Ovary (tissue), 9 donors: ENCODE data around the gene GOLT1A. TPM values are rescaled to one million over a fixed set of nuclear protein-coding genes. Genes with fewer than 3 reads are reported as not detected.

Experiments used
- DNase-seq, 5 donors: peaks; one replicate each; pipeline ENCODE4 v3.0.0-alpha.2; 2019 to 2020
- H3K27ac ChIP-seq, 2 donors: fragments of 200-600 bp; one replicate each; pipeline versions ENCODE4 v1.5.1 to v1.8.0; 2019 to 2022
- H3K27me3 ChIP-seq: fragments of 200-600 bp; one replicate; pipeline ENCODE4 v1.8.0; 2022
- H3K36me3 ChIP-seq: fragments of 200-600 bp; sonication (generic); one replicate; pipeline ENCODE4 v1.5.1; 2019
- H3K4me1 ChIP-seq: one replicate; pipeline ENCODE4 v1.8.1; 2013; ENCODE audit warnings: mild to moderate bottlenecking, moderate library complexity; ENCODE audit not compliant: insufficient read depth
- H3K4me3 ChIP-seq: fragments of 200-600 bp; sonication (generic); one replicate; pipeline ENCODE4 v1.5.1; 2017
- H3K9me3 ChIP-seq, 2 donors: fragments of 200-600 bp in 1 of 2; sonication (generic) in 1 of 2; one replicate each; pipeline versions ENCODE4 v1.5.1 to v1.8.1; 2013 to 2019; ENCODE audit warnings: mild to moderate bottlenecking in 1 of 2, moderate library complexity in 1 of 2
- EP300 ChIP-seq: sonication (generic); formaldehyde crosslinking; IDR thresholded peaks from one replicate; pipeline ENCODE4 v1.6.1; 2017; ENCODE audit warnings: antibody characterized with exemption
- POLR2A ChIP-seq: fragments of 450-650 bp; IDR thresholded peaks from one replicate; pipeline ENCODE4 v1.6.1; 2017; ENCODE audit warnings: antibody characterized with exemption, mild to moderate bottlenecking, moderate library complexity
- WGBS, 3 donors: extraction: QIAGEN DNeasy Blood & Tissue Kit in 1 of 3; methylation state at CpG; one replicate each; pipeline versions ENCODE4 v1.1.5 to v1.1.7; 2013 to 2017; 5-methylcytosine and 5-hydroxymethylcytosine counted together
- intact Hi-C, 4 donors: fragments of 100-400 bp; cut with DNase I; formaldehyde crosslinking; loops; one replicate each; pipeline versions ENCODE4 v1.11.0 to v1.15.1; 2022 to 2023
- polyA plus RNA-seq, 2 donors: library from polyadenylated mRNA; stranded (reverse); fragments of 200-250 nt in 1 of 2; fragments of 350-450 nt in 1 of 2; fragmentation: Illumina TruSeq in 1 of 2; extraction: RNeasy Lipid Tissue Mini Kit (QIAGEN cat#74804) in 1 of 2; gene quantifications; one replicate each; pipeline ENCODE4 v1.2.3, GENCODE V29; 2013 to 2014
- total RNA-seq, 7 donors: library from RNA; depleted of rRNA in 2 of 7; stranded (reverse); fragments of >200 nt in 2 of 7; fragmentation: NEBNext Ultra II Directional in 3 of 7; extraction: Animal tissue kit (Norgen Biotek cat#: 25700) in 3 of 7; gene quantifications; one replicate each; pipeline versions ENCODE4 v1.1.0 to v1.2.4, GENCODE V29; 2016 to 2023
- TF ChIP-seq, protein P1 (sequence below), 3 donors: fragments of 450-650 bp in 2 of 3; fragments of 200-600 bp in 1 of 3; IDR thresholded peaks; one replicate each; pipeline versions ENCODE4 v1.5.1 to v1.8.0; 2016 to 2022; ENCODE audit warnings: antibody characterized with exemption in 3 of 3, mild to moderate bottlenecking in 1 of 3
- donor health status: DM: no; HTN: no; CAD: no; lungs with moderate emphysema.
- donor health status: DM: no; HTN: no; CAD: no.
- donor health status: Bipolar disorder and iron deficiency.
- donor health status: DM: yes; HTN: yes; CAD: no.
- donor health status: DM: no; HTN: no; CAD: no.
- donor health status: DM: yes; HTN: yes; CAD: no.

Gene GOLT1A
- total and polyA plus RNA-seq, 9 donors = 0.27 to 3.9 (median 0.41) TPM; not detected in 6

- no peaks in the 10 kb centered on the region for H3K9me3 ChIP-seq
- no peak overlapping the region for H3K4me3 ChIP-seq
- 76 to 82% (median 79%) methylated on average over 13 of the region's 13 CpGs for WGBS, 3 donors
- no peak overlapping the region for H3K27ac ChIP-seq
- H3K4me1 ChIP-seq = no peaks in the 10 kb centered on the region
- H3K36me3 ChIP-seq = no peaks in the 10 kb centered on the region
- intact Hi-C loops = no loop called here
- H3K27me3 ChIP-seq = no peaks in the 10 kb centered on the region
- TF ChIP-seq EP300 (no peak), POLR2A (no peak)
- TF ChIP-seq, protein P1, sequence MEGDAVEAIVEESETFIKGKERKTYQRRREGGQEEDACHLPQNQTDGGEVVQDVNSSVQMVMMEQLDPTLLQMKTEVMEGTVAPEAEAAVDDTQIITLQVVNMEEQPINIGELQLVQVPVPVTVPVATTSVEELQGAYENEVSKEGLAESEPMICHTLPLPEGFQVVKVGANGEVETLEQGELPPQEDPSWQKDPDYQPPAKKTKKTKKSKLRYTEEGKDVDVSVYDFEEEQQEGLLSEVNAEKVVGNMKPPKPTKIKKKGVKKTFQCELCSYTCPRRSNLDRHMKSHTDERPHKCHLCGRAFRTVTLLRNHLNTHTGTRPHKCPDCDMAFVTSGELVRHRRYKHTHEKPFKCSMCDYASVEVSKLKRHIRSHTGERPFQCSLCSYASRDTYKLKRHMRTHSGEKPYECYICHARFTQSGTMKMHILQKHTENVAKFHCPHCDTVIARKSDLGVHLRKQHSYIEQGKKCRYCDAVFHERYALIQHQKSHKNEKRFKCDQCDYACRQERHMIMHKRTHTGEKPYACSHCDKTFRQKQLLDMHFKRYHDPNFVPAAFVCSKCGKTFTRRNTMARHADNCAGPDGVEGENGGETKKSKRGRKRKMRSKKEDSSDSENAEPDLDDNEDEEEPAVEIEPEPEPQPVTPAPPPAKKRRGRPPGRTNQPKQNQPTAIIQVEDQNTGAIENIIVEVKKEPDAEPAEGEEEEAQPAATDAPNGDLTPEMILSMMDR (IDR thresholded peaks at IDR 0.05) = no peak
- no peak for DNase-seq
Observed at GRCh38 chr1:204261746-204262505, 48.1 kb upstream of the GOLT1A start.

- Histone ChIP-seq H3K36me3 (no peaks in the 10 kb centered on the region), H3K9me3 (no peaks in the 10 kb centered on the region), H3K27ac (no peak overlapping the region), H3K27me3 (no peaks in the 10 kb centered on the region), H3K4me3 (no peak overlapping the region), H3K4me1 (no peaks in the 10 kb centered on the region)
- WGBS, 3 donors = 88 to 90% (median 89%) methylated on average over 11 to 12 of the region's 12 CpGs
- intact Hi-C loops = no loop called here
- DNase-seq = no peak
- TF ChIP-seq, protein P1 (IDR thresholded peaks at IDR 0.05) = no peak
- TF ChIP-seq POLR2A (no peak), EP300 (no peak)
Observed at GRCh38 chr1:204261266-204261665, 47.5 kb upstream of the GOLT1A start.

- Histone ChIP-seq H3K27me3 (no peaks in the 10 kb centered on the region), H3K4me1 (no peaks in the 10 kb centered on the region), H3K9me3 (no peaks in the 10 kb centered on the region), H3K27ac (no peak overlapping the region), H3K36me3 (no peaks in the 10 kb centered on the region), H3K4me3 (no peak overlapping the region)
- 80 to 82% (median 81%) methylated on average over 14 of the region's 14 CpGs for WGBS, 3 donors
- intact Hi-C loops = no loop called here
- no peak for TF ChIP-seq POLR2A
- TF ChIP-seq, protein P1 (IDR thresholded peaks at IDR 0.05) = no peak
- no peak for TF ChIP-seq EP300
- DNase-seq = no peak
Observed at GRCh38 chr1:204260601-204261197, 46.9 kb upstream of the GOLT1A start.

DNA sequence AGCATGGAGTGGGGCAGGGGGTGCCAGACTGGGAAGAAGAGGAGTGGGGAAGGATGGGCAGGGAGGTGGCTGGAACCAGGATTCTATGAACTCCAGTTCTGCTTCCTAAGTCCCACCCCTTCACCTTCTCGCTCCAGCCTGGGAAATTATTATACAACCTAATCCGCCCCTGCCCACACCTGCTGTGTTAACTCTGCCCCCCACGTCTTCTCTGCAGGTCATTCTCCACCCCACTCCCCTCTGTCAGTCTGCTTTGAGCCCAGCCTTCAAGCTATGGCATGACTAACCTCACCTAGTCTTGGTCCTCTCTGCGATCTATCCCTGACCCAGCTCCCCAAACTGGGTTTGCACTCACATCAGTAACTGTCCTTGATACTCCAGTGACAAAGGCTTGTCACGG lies 46.0 kb upstream of the GOLT1A start:
- intact Hi-C loops = loop anchor here in 1 of 4 donors (5.0 kb wide), 1 partner anchor 103 kb away; no protein-coding TSS in a partner anchor
- H3K4me3 ChIP-seq = no peak overlapping the region
- no peak overlapping the region for H3K27ac ChIP-seq
- no peaks in the 10 kb centered on the region for H3K4me1 ChIP-seq
- DNase-seq = no peak
- H3K9me3 ChIP-seq = no peaks in the 10 kb centered on the region
- WGBS, 3 donors = 93 to 94% (median 94%) methylated on average over 5 of the region's 5 CpGs
- no peaks in the 10 kb centered on the region for H3K36me3 ChIP-seq
- no peaks in the 10 kb centered on the region for H3K27me3 ChIP-seq
- no peak for TF ChIP-seq EP300
- TF ChIP-seq POLR2A = no peak
- TF ChIP-seq, protein P1 (IDR thresholded peaks at IDR 0.05) = no peak
